Kidney tubule cell (primary cell): ENCODE data around the gene ARHGAP31.
"Not testable (repeated sequence)": the region's sequence is repeated elsewhere in the genome, so short reads cannot be mapped to it uniquely, and the experiment has no call there.

Experiments
- DNase-seq: peaks from one replicate; pipeline ENCODE4 v3.0.0-alpha.2; 2018; ENCODE audit warnings: low spot score

The ARHGAP31 gene

GRCh38 chr3:119295816-119296726 lies 1.9 kb downstream of the ARHGAP31 start:
- DNase-seq, result peak; percentile 54

GRCh38 chr3:119296727-119297122 lies 2.5 kb downstream of the ARHGAP31 start:
- no peak for DNase-seq

- DNase-seq, result peak; percentile 58
These were observed 3.0 kb downstream of the ARHGAP31 start for GRCh38 chr3:119297169-119297568.

- no peak for DNase-seq
These were observed 4.4 kb downstream of the ARHGAP31 start for GRCh38 chr3:119298565-119298941.

- DNase-seq, result no peak
These were observed 6.8 kb downstream of the ARHGAP31 start for GRCh38 chr3:119300991-119301391.

GRCh38 chr3:119301662-119302061 lies 7.5 kb downstream of the ARHGAP31 start:
- DNase-seq, result no peak

- DNase-seq, result peak; percentile 50
These were observed 8.7 kb downstream of the ARHGAP31 start for GRCh38 chr3:119302697-119303551.

- DNase-seq, result peak; percentile 84
These were observed 10.1 kb downstream of the ARHGAP31 start for GRCh38 chr3:119304201-119304713.

- no peak for DNase-seq
These were observed 11.1 kb downstream of the ARHGAP31 start for GRCh38 chr3:119305286-119305685.

GRCh38 chr3:119306378-119306777 lies 12.2 kb downstream of the ARHGAP31 start:
- DNase-seq, result not testable (repeated sequence)

- DNase-seq, result no peak
These were observed 14.2 kb downstream of the ARHGAP31 start for GRCh38 chr3:119308355-119308754.

GRCh38 chr3:119309591-119309990 lies 15.4 kb downstream of the ARHGAP31 start:
- no peak for DNase-seq

GRCh38 chr3:119310071-119310470 lies 15.9 kb downstream of the ARHGAP31 start:
- DNase-seq, result peak; percentile 99

- DNase-seq, result peak; percentile 96
These were observed 17.1 kb downstream of the ARHGAP31 start for GRCh38 chr3:119311081-119311925.

- DNase-seq, result no peak
These were observed 19.3 kb downstream of the ARHGAP31 start for GRCh38 chr3:119313461-119313860.

- DNase-seq, result no peak
These were observed 20.6 kb downstream of the ARHGAP31 start for GRCh38 chr3:119314821-119315220.

GRCh38 chr3:119315600-119316312 lies 21.6 kb downstream of the ARHGAP31 start:
- no peak for DNase-seq

GRCh38 chr3:119316313-119316670 lies 22.1 kb downstream of the ARHGAP31 start:
- DNase-seq, result no peak

GRCh38 chr3:119318876-119319275 lies 24.7 kb downstream of the ARHGAP31 start:
- no peak for DNase-seq

- no peak for DNase-seq
These were observed 25.1 kb downstream of the ARHGAP31 start for GRCh38 chr3:119319311-119319710.

GRCh38 chr3:119320785-119321184 lies 26.6 kb downstream of the ARHGAP31 start:
- DNase-seq, result not testable (repeated sequence)
